SKM-1 (cell line): Measurements from ENCODE around the gene PPP1R7.

Experiments used
- DNase-seq: peaks from one replicate; lab custom pipeline; 2025; ENCODE audit not compliant: unreplicated experiment; lab: John Stamatoyannopoulos, UW

The PPP1R7 gene

GRCh38 chr2:241139531-241140444 lies 10.5 kb upstream of the PPP1R7 start:
- DNase-seq, result no peak

- no peak for DNase-seq
Observed at GRCh38 chr2:241140445-241140840, 9.8 kb upstream of the PPP1R7 start.

DNA sequence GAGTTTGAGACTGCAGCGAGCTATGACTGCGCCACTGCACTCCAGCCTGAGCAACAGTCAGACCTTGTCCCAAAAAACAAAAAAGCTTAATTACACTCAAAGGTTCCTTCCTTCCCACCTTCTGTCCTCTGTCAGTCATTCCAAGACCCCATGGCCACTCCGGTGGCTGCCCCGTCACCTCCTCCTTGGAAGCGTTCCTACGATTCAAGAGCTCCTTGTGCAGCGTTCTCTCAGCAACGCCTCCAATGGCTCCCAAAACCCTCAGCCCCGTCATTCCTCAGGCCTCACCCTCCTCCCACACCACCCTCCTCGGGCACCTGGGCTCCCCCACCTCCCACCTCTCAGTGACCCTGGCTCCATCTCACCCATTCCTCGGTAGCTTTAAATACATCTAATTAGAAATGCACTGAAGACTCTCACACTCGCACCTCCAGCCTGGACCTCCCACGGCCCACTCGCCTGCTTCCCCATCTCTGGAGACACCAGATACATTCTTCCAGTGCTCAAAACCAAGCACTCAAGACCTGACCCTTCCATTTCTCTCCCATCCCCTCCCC lies 9.0 kb upstream of the PPP1R7 start:
- no peak for DNase-seq

- no peak for DNase-seq
Observed at GRCh38 chr2:241142063-241142462, 8.2 kb upstream of the PPP1R7 start.

- no peak for DNase-seq
Observed at GRCh38 chr2:241142593-241142992, 7.7 kb upstream of the PPP1R7 start.

DNA sequence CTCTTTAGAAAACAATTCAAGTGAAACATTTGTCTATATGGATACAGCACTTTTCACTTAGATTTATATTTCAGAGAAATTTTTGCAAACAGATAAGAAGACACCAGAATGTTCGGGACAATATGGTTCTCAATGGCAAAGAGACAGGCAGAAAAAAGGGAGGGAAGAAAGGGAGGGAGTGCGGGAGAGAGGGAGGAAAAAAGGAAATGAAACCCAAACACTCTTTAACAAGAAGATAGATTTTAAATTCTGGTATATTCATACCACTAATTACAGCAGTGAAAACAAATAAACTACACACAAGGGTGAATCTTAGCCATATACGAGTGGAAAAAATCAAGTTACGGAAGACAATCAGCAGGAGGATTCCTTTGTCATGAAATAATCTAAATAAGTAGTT lies 4.0 kb upstream of the PPP1R7 start:
- DNase-seq, result no peak

DNA sequence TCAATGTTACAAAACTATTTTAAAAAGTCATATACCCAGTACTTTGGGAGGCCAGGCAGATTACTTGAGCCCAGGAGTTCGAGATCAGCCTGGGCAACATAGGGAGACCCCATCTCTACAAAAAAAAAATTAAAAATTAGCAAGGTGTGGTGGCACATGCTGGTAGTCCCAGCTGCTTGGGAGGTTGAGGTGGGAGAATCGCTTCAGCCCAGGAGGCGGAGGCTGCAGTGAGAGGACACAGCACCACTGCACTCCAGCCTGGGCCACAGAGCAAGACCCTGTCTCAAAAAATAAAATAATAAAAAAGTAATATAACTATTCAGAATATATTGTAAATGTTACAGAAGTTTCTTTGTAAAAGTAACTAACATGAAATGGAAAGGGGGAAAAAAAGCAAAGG lies 2.9 kb upstream of the PPP1R7 start:
- no peak for DNase-seq

DNA sequence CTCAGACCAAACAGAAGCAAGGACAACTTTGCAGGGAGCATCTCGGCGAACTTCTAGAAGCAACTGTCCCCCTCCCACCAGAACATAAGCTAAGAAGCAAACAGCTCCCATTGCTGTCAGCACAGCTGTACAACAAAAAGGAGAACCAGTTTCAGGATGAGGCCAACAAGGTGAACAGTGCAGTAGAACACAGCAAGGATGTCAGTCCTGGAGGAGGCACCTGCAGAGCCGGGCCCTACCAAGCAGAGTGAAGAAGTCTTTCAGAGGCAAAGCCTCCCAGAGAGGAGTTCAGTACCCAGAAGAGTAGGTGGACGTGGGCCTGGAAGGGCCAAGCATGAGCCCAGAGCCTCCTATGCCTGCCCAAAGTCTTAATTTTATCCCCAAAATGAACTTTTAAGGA lies 2.0 kb upstream of the PPP1R7 start:
- DNase-seq, result no peak

DNA sequence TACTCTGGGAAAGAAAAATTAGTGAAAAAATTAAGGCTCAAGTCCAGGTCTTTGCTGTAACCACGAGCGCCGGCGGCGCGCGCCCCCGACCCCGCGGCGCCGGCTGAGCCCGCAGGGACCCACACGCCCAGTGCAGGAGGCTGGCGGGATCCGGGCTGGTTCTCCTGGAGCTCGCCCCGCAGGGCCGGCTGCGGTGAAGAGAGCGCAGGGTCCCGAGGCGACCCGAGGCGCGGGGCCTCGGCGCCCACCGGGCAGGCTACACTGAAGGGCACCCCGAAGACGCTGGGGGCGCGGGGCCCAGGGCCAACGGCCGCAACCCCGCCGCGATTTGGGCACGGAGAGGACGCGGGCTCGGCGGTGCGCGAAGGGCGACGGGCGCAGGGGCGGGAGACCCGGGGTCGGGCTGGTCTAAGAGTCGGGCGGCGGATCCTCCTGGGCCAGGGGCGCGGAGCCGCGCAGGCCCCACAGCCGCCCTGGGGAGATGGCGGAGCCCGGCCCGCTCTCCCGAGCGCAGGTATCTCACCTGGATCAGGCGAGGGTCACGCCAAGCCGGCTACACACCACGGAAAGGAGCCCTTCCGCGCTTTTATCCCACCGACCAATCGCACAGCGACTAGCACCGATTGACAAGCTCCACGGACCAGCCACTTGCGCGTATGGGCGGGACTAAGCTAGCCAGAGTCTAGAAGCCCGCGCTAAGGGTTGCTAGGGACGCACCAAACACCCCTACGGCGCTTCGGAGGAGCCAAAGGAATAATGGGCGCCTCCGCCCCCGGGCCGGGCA lies 1.2 kb upstream of the PPP1R7 start, which contains the start of gene PASK:
Gene PASK, minus strand, starts transcription at position 582 of the 784 bp plus-strand sequence. CDS start 6,440 bp downstream, outside the sequence.
- DNase-seq, result peak; percentile 92

- DNase-seq, result no peak
Observed at GRCh38 chr2:241149675-241149924, 667 bp upstream of the PPP1R7 start.

DNA sequence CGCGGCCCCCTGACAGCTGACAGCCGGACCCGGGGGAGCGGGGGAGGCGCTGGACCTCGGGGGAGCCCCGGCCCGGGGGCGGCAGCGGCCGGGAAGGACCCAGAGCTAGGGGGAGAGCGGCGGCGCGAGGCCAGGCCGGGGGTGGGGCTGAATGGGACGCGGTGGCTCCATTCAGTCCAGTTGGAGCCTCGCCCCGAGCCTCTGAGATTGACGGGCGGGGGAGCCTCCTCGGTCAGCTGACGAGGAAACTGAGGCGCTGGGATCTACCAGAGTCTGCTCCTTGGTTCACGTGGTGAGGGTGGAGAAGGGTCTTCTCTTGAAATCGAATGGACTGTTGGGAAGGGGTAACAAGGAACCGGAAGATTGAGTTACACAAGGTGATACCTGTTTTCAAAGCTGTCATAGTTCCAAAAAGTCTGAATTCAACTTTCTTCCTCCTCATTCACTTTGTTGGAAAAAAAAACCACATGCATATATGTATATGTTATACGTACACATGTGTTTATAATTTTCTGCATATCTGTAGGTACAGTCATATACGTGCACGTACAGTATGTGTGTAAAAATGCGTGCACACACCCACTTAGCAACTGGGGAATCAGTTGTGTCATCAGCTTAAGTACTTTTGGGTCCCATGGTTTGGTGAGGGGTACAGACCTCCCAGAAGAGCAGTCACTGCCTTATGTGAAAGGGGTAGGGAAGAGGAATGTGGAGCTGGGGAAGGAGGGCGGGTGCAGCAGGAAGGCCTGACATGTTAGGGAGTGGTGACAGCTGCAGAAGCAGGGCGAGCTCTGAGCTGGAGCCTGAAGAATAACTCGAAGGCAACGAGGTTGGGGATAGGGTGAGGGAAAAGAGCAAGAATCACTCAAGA lies 628 bp downstream of the PPP1R7 start:
- no peak for DNase-seq

DNA sequence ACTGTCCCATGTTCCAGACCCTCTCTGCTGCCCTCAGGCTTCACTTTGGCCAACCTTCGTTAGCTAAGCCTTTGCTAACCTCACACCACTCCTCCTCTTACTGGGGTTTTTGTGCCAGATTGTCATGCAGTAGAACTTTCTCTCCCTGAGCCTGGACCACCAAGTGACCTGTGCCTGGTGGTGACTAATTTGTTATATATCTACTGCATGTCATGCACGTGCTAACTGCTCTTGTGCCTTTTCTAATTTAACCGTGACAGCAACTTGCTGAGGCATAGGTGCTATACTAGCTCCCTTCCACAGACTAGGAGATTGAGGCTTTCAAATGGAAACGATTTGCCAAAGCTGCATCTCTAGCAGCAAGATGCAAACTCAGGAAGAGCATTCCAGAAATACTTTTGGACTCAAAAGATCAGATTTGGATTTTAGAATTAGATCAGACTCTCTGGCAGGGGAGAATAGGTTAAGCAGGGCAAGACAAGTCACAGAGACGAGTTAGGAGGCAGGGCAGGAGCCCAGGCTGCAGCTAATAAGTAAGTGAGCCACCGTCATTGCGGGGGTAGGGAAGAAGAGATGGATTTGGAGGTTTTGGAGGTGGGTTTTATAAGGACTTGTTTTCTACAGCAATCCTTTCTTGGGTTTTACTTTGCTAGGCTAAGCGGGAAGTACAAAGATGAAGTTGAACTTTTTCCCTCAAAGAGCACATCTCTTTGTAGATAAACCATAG lies 1.8 kb downstream of the PPP1R7 start:
- no peak for DNase-seq

DNA sequence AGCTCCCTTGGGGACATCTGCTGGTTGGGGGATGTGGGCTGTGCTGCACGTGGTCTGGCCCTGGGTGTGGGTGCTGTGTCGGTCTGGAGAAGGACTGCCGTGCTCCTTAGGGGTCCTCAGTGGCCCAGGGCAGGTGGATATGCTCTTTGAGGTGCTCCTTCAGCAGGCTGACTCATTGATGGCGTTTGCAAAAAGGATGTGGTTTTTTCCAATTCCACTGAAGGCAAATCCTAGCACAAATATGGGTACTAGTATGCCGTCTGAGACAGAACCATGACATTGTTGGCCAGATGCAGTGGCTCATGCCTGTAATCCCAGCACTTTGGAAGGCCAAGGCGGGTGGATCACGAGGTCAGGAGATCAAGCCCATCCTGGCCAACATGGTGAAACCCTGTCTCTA lies 3.3 kb downstream of the PPP1R7 start:
- no peak for DNase-seq

DNA sequence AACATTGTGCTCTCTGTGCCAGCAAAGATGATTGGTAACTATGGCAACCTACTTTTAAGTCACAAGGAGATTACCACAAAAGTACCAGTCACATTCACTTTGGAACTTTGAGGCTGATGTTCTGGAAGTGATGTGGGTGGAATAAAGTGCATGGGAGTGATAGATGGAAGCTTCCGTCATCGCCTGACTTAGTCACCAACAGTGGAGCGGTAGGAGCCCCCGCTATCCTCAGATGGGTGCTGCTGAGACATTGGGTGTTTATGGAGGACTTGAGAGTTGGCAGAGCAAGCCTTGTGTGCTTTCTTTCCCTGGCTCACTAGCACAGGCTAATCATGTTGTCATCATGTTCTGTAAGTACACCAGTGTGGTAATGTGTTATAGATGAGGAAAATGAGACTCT lies 4.6 kb downstream of the PPP1R7 start:
- no peak for DNase-seq

DNA sequence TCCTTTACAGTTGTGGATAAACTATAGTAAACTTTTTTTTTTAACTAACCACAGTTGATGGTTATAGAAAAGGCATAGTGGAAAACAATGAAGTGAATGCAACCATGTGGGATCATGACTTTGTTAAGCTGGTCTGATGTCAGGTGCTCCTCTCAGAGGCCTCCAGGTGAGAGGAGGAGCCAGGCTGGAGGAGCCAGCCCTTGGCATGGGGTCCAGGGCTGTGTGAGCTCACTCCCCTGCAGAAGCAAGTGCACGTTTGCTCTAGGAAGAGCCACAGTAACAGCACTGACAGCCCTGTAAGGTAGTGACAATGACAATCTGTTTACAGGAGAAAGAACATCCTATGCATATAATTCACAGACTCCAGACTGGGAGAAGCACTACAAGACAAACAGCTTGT lies 5.7 kb downstream of the PPP1R7 start:
- no peak for DNase-seq

DNA sequence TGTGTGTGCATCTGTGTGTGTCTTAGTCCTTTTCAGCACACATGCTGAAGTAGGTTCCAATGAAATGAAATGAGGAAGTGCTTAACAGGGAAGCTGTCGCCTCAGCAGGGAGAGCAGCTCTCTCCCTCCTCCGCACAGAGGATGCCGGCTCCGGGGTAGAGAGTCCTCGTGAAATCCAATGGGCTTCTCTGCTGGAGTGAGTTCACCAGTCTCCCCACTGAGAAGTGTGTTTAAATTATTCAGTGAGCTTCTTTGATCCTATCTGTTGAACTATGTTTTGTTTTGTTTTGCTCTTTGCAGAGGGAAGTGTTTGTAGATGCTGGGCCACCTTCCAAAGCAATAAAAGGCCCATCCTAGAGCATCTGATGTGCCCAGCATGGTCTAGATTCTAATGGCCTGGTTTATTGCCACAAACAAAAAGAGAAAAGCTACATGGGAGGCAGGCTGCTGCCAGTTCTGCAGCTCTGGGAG lies 6.7 kb downstream of the PPP1R7 start:
- peak; percentile 54 for DNase-seq

GRCh38 chr2:241157841-241158545 lies 7.7 kb downstream of the PPP1R7 start:
- no peak for DNase-seq

- no peak for DNase-seq
Observed at GRCh38 chr2:241158546-241158900, 8.3 kb downstream of the PPP1R7 start.

GRCh38 chr2:241159116-241159515 lies 8.8 kb downstream of the PPP1R7 start:
- no peak for DNase-seq

- no peak for DNase-seq
Observed at GRCh38 chr2:241160318-241160717, 10.1 kb downstream of the PPP1R7 start.
